CD4-positive, alpha-beta T cell (primary cell): ENCODE results near the gene ZYG11B. TPM values are rescaled to one million over a fixed set of nuclear protein-coding genes. Genes with fewer than 3 reads are reported as not detected.

Experiments
- ATAC-seq: fragments of 200-7000 bp; cut with Tn5 transposase; one replicate; pipeline ENCODE4 v1.10.0; 2022; ENCODE audit warnings: mild to moderate bottlenecking; ENCODE audit not compliant: poor library complexity
- CTCF ChIA-PET: fragments of 350-600 bp; sonication (Branson Sonifier 250); formaldehyde crosslinking; loops from one replicate; lab custom pipeline; 2021; ENCODE audit warnings: antibody characterized with exemption, inconsistent platforms; lab: Charles Lee
- POLR2A ChIA-PET: fragments of 350-600 bp; sonication (Branson Sonifier 250); formaldehyde crosslinking; loops from one replicate; lab custom pipeline; 2021; ENCODE audit warnings: antibody characterized with exemption, inconsistent platforms; lab: Charles Lee
- DNase-seq, 14 experiments: peaks; one replicate each; pipeline ENCODE4 v3.0.0-alpha.2; 2013 to 2020; ENCODE audit warnings: mixed read lengths in 2 of 14
- H3K27ac ChIP-seq, 2 donors: one replicate each; pipeline versions ENCODE4 v1.5.1 to v1.7.0; 2013; ENCODE audit warnings: low read length in 2 of 2, low read depth in 1 of 2, mild to moderate bottlenecking in 1 of 2
- H3K27me3 ChIP-seq, 2 experiments: 1 replicate in 1 of 2; 2 replicates in 1 of 2; pipeline versions ENCODE4 v1.6.1 to v1.7.0; 2013; ENCODE audit warnings: low read length in 2 of 2, control low read depth in 1 of 2, mild to moderate bottlenecking in 1 of 2, moderate library complexity in 1 of 2; ENCODE audit not compliant: insufficient read depth in 2 of 2, control insufficient read depth in 1 of 2
- H3K36me3 ChIP-seq: one replicate; pipeline ENCODE4 v1.6.1; 2013; ENCODE audit warnings: low read length, control low read depth; ENCODE audit not compliant: insufficient read depth
- H3K4me1 ChIP-seq: one replicate; pipeline ENCODE4 v1.6.1; 2013; ENCODE audit warnings: low read length, control low read depth; ENCODE audit not compliant: insufficient read depth
- H3K4me3 ChIP-seq: one replicate; pipeline ENCODE4 v1.5.1; 2013; ENCODE audit warnings: mild to moderate bottlenecking, low read length, moderate library complexity
- H3K9me3 ChIP-seq, 2 experiments: 1 replicate in 1 of 2; 2 replicates in 1 of 2; pipeline versions ENCODE4 v1.6.1 to v1.7.0; 2013; ENCODE audit warnings: low read length in 2 of 2, mild to moderate bottlenecking in 2 of 2, control low read depth in 1 of 2, moderate library complexity in 1 of 2; ENCODE audit not compliant: control insufficient read depth in 1 of 2, insufficient read depth in 1 of 2
- H3K27ac Mint-ChIP-seq: one replicate; pipeline ENCODE4 v1.8.0; 2020; ENCODE audit warnings: mixed read lengths
- H3K27me3 Mint-ChIP-seq: one replicate; pipeline ENCODE4 v1.8.0; 2021; ENCODE audit warnings: mixed read lengths
- H3K36me3 Mint-ChIP-seq: one replicate; pipeline ENCODE4 v1.8.0; 2021; ENCODE audit warnings: low read depth, mixed read lengths
- H3K4me1 Mint-ChIP-seq: one replicate; pipeline ENCODE4 v1.8.0; 2021; ENCODE audit warnings: low read depth, mixed read lengths
- H3K4me3 Mint-ChIP-seq: one replicate; pipeline ENCODE4 v1.8.0; 2020; ENCODE audit warnings: mild to moderate bottlenecking, mixed read lengths
- H3K9me3 Mint-ChIP-seq: one replicate; pipeline ENCODE4 v1.8.0; 2020; ENCODE audit warnings: mixed read lengths
- CTCF ChIP-seq: fragments of 200-600 bp; IDR thresholded peaks from one replicate; pipeline ENCODE4 v1.8.0; 2022; ENCODE audit warnings: antibody characterized with exemption, mild to moderate bottlenecking
- intact Hi-C, 2 experiments: fragments of 100-400 bp; cut with DNase I in 1 of 2; cut with micrococcal nuclease in 1 of 2; formaldehyde crosslinking; loops; one replicate each; pipeline versions ENCODE4 v1.15.1 to v1.9.0; 2023 to 2025; cut with DNase I, micrococcal nuclease
- total RNA-seq, 174 experiments: library from RNA in 2 of 174; stranded (reverse) in 2 of 174; gene quantifications; one replicate each; pipeline ENCODE4 v1.2.3 and lab custom pipeline; 2021 to 2026

Gene ZYG11B
- total RNA-seq, 2 experiments from 2014 or later = 14.1 to 16.1 TPM

GRCh38 chr1:52855584-52855983 lies 129.3 kb downstream of the ZYG11B start:
- no peaks in the 10 kb centered on the region for H3K9me3 Mint-ChIP-seq
- H3K4me1 ChIP-seq = no peaks in the 10 kb centered on the region
- CTCF ChIA-PET = no interaction called here
- H3K9me3 ChIP-seq = no peaks in the 10 kb centered on the region
- no peak overlapping the region for H3K4me3 ChIP-seq
- no peaks in the 10 kb centered on the region for H3K36me3 Mint-ChIP-seq
- POLR2A ChIA-PET = no interaction called here
- no peaks in the 10 kb centered on the region for H3K4me1 Mint-ChIP-seq
- intact Hi-C loops = no loop called here
- no peak overlapping the region for H3K27ac ChIP-seq
- H3K27me3 ChIP-seq = no peaks in the 10 kb centered on the region
- DNase-seq (no peak), ATAC-seq (no peak)
- peaks cover 10% of the 10 kb centered on the region for H3K27me3 Mint-ChIP-seq
- TF ChIP-seq CTCF = no peak
- no peak overlapping the region for H3K27ac Mint-ChIP-seq
- H3K36me3 ChIP-seq = no peaks in the 10 kb centered on the region
- no peak overlapping the region for H3K4me3 Mint-ChIP-seq

GRCh38 chr1:52856026-52856425 lies 129.8 kb downstream of the ZYG11B start:
- Mint-ChIP-seq H3K36me3 (no peaks in the 10 kb centered on the region), H3K27ac (no peak overlapping the region), H3K4me3 (no peak overlapping the region), H3K4me1 (no peaks in the 10 kb centered on the region), H3K9me3 (no peaks in the 10 kb centered on the region), H3K27me3 (peaks cover 6% of the 10 kb centered on the region)
- CTCF ChIA-PET = no interaction called here
- Histone ChIP-seq H3K27me3 (no peaks in the 10 kb centered on the region), H3K27ac (no peak overlapping the region), H3K9me3 (no peaks in the 10 kb centered on the region), H3K4me1 (no peaks in the 10 kb centered on the region), H3K4me3 (no peak overlapping the region), H3K36me3 (no peaks in the 10 kb centered on the region)
- DNase-seq = no peak
- POLR2A ChIA-PET = no interaction called here
- intact Hi-C loops = no loop called here
- no peak for ATAC-seq
- no peak for TF ChIP-seq CTCF

- Mint-ChIP-seq H3K36me3 (no peaks in the 10 kb centered on the region), H3K9me3 (no peaks in the 10 kb centered on the region), H3K27ac (no peak overlapping the region), H3K4me1 (no peaks in the 10 kb centered on the region), H3K27me3 (peaks cover 4% of the 10 kb centered on the region), H3K4me3 (no peak overlapping the region)
- Histone ChIP-seq H3K4me3 (no peak overlapping the region), H3K9me3 (no peaks in the 10 kb centered on the region), H3K4me1 (no peaks in the 10 kb centered on the region), H3K27ac (no peak overlapping the region), H3K36me3 (no peaks in the 10 kb centered on the region), H3K27me3 (no peaks in the 10 kb centered on the region)
- DNase-seq = no peak
- intact Hi-C loops = no loop called here
- no peak for ATAC-seq
- ChIA-PET CTCF (no interaction called here), POLR2A (no interaction called here)
- TF ChIP-seq CTCF = no peak
Measured at GRCh38 chr1:52857443-52857842, 131.2 kb downstream of the ZYG11B start.
